ENCODE results near the gene SCGB1C1. TPM values are rescaled to one million over a fixed set of nuclear protein-coding genes. Genes with fewer than 3 reads are reported as not detected.

The SCGB1C1 gene
- total and polyA plus RNA-seq, 2 of the 8 experiments (the other 6 are each of a cell fraction or from before 2014, with no cell fraction given) = not detected

DNA sequence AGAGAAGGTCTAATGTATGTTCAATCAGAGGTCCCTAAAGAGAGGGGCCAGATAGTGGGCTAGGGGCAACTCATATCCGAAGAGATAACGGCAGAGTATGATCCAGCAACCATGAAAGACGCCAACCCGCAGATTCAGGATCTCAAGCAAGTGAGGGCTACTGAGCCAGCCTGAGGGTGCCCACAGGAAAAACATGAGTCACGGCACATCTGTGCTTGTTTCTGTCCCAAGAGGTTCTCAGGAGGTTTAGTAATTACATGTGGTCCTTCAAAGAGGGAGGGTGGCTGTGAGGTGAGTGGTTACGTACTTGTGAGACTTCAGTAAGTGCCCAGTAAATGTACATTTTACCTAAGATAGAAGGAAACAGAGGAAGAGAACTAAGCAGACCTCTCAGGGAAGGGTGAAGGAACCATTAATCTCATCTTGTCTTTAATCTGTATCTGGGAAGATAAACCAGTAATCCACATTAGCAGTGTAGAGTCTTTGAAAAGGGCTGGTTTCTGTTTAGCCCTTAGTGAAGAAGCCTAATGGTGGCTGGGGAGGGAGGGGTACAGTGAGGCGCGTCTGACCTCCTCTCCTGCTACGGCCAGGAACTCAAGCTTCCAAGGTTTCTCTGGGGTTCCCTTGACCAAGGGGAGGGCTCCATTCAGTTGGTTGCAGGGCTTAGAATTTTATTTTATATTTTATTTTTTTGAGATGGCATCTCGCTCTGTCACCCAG is 33.0 kb downstream of the SCGB1C1 start (continued):
- TF ChIP-seq, protein P1, sequence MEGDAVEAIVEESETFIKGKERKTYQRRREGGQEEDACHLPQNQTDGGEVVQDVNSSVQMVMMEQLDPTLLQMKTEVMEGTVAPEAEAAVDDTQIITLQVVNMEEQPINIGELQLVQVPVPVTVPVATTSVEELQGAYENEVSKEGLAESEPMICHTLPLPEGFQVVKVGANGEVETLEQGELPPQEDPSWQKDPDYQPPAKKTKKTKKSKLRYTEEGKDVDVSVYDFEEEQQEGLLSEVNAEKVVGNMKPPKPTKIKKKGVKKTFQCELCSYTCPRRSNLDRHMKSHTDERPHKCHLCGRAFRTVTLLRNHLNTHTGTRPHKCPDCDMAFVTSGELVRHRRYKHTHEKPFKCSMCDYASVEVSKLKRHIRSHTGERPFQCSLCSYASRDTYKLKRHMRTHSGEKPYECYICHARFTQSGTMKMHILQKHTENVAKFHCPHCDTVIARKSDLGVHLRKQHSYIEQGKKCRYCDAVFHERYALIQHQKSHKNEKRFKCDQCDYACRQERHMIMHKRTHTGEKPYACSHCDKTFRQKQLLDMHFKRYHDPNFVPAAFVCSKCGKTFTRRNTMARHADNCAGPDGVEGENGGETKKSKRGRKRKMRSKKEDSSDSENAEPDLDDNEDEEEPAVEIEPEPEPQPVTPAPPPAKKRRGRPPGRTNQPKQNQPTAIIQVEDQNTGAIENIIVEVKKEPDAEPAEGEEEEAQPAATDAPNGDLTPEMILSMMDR (IDR thresholded peaks at IDR 0.05; ENCODE audit: control extremely low read depth in 1 of 3, insufficient read depth in 1 of 3, low read depth in 1 of 3, low read length in 3 of 3) = no peak
- TF ChIP-seq RAD21 (IDR thresholded peaks at IDR 0.05 in 1 of 2, conservative IDR thresholded peaks at IDR 0.05 in 1 of 2; ENCODE audit: low read depth in 2 of 2, low read length in 2 of 2) (no peak), KDM5A (IDR thresholded peaks at IDR 0.05; ENCODE audit: low read length) (no peak), TCF12 (IDR thresholded peaks at IDR 0.05; ENCODE audit: low read depth, low read length) (no peak)
- TF ChIP-seq, protein P2, sequence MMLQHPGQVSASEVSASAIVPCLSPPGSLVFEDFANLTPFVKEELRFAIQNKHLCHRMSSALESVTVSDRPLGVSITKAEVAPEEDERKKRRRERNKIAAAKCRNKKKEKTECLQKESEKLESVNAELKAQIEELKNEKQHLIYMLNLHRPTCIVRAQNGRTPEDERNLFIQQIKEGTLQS (IDR thresholded peaks at IDR 0.05; ENCODE audit: insufficient read depth, low read depth, low read length) = no peak
- TF ChIP-seq, protein P3, sequence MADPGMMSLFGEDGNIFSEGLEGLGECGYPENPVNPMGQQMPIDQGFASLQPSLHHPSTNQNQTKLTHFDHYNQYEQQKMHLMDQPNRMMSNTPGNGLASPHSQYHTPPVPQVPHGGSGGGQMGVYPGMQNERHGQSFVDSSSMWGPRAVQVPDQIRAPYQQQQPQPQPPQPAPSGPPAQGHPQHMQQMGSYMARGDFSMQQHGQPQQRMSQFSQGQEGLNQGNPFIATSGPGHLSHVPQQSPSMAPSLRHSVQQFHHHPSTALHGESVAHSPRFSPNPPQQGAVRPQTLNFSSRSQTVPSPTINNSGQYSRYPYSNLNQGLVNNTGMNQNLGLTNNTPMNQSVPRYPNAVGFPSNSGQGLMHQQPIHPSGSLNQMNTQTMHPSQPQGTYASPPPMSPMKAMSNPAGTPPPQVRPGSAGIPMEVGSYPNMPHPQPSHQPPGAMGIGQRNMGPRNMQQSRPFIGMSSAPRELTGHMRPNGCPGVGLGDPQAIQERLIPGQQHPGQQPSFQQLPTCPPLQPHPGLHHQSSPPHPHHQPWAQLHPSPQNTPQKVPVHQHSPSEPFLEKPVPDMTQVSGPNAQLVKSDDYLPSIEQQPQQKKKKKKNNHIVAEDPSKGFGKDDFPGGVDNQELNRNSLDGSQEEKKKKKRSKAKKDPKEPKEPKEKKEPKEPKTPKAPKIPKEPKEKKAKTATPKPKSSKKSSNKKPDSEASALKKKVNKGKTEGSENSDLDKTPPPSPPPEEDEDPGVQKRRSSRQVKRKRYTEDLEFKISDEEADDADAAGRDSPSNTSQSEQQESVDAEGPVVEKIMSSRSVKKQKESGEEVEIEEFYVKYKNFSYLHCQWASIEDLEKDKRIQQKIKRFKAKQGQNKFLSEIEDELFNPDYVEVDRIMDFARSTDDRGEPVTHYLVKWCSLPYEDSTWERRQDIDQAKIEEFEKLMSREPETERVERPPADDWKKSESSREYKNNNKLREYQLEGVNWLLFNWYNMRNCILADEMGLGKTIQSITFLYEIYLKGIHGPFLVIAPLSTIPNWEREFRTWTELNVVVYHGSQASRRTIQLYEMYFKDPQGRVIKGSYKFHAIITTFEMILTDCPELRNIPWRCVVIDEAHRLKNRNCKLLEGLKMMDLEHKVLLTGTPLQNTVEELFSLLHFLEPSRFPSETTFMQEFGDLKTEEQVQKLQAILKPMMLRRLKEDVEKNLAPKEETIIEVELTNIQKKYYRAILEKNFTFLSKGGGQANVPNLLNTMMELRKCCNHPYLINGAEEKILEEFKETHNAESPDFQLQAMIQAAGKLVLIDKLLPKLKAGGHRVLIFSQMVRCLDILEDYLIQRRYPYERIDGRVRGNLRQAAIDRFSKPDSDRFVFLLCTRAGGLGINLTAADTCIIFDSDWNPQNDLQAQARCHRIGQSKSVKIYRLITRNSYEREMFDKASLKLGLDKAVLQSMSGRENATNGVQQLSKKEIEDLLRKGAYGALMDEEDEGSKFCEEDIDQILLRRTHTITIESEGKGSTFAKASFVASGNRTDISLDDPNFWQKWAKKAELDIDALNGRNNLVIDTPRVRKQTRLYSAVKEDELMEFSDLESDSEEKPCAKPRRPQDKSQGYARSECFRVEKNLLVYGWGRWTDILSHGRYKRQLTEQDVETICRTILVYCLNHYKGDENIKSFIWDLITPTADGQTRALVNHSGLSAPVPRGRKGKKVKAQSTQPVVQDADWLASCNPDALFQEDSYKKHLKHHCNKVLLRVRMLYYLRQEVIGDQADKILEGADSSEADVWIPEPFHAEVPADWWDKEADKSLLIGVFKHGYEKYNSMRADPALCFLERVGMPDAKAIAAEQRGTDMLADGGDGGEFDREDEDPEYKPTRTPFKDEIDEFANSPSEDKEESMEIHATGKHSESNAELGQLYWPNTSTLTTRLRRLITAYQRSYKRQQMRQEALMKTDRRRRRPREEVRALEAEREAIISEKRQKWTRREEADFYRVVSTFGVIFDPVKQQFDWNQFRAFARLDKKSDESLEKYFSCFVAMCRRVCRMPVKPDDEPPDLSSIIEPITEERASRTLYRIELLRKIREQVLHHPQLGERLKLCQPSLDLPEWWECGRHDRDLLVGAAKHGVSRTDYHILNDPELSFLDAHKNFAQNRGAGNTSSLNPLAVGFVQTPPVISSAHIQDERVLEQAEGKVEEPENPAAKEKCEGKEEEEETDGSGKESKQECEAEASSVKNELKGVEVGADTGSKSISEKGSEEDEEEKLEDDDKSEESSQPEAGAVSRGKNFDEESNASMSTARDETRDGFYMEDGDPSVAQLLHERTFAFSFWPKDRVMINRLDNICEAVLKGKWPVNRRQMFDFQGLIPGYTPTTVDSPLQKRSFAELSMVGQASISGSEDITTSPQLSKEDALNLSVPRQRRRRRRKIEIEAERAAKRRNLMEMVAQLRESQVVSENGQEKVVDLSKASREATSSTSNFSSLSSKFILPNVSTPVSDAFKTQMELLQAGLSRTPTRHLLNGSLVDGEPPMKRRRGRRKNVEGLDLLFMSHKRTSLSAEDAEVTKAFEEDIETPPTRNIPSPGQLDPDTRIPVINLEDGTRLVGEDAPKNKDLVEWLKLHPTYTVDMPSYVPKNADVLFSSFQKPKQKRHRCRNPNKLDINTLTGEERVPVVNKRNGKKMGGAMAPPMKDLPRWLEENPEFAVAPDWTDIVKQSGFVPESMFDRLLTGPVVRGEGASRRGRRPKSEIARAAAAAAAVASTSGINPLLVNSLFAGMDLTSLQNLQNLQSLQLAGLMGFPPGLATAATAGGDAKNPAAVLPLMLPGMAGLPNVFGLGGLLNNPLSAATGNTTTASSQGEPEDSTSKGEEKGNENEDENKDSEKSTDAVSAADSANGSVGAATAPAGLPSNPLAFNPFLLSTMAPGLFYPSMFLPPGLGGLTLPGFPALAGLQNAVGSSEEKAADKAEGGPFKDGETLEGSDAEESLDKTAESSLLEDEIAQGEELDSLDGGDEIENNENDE (IDR thresholded peaks at IDR 0.05; ENCODE audit: insufficient replicate concordance, low read length) = no peak

Data from H1 (cell line).